Stimulated activated naive CD4-positive, alpha-beta T cell treated with Interleukin-2 at 50 U/mL for 16 hours (primary cell): Measurements from ENCODE around the gene LMTK3.
"Not testable (repeated sequence)": the region's sequence is repeated elsewhere in the genome, so short reads cannot be mapped to it uniquely, and the experiment has no call there.

ENCODE experiments used
- DNase-seq: peaks from one replicate; lab custom pipeline; 2025; lab: John Stamatoyannopoulos, UW

Gene LMTK3

DNA sequence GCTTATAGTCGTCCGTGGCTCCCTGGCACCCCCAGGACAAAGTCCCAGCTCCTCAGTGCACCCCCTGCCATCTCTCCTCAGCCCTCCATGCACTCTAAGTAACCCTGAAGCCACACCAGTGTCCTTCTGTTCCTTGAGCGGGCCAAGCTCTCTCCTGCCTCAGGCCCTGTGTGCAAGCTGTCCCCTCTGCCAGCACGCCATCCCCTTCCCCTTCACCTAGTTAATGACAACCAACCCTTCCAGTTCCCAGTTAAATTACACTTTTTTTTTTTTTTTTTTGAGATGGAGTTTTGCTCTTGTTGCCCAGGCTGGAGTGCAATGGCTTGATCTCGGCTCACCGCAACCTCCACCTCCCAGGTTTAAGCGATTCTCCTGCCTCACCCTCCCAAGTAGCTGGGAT is 23.2 kb downstream of the LMTK3 start:
- not testable (repeated sequence) for DNase-seq

DNA sequence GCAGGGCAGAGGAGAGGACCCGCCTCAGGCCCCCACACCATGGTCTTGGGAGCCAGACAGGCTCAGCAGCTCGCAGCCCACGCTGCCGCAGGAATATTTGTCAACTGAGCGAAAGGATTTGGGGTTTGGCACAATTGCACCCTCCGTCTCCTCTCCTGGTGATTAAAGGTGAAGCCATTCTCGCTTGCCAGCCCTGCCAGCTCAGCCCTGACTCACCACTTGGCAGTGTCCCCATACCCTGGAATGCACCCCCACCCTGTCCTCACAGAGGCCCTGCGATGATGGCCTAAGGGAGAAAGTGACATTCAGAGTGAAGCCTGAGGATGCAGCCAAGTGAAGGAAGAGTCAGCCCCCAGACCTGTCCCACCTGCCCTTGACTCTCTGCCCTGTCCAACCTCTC is 23.7 kb downstream of the LMTK3 start:
- no peak for DNase-seq

DNA sequence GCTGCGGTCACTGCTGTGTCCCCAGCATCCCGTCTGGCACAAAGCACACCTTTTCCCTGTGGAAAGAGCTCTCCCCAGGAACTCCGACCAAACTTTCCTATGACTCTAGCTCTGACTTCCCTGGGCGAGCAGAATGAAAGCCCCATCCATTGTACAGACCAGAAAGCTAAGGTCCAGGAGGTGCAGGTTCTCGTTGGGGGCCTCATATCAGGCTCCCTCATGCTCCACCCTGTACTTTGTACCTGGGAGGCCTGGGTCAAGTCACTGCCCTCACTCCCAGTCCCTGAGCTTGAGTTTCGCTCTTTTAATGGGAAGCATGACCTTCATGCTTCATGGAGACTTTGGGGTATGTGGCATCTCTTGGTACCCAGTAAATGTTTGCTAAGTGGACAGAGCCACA is 24.1 kb downstream of the LMTK3 start:
- no peak for DNase-seq

- DNase-seq, result not testable (repeated sequence)
Observed at GRCh38 chr19:48486706-48487105, 24.9 kb downstream of the LMTK3 start.

- no peak for DNase-seq
Observed at GRCh38 chr19:48484931-48485612, 26.6 kb downstream of the LMTK3 start.

GRCh38 chr19:48484247-48484893 is 27.3 kb downstream of the LMTK3 start:
- no peak for DNase-seq

GRCh38 chr19:48483301-48483700 is 28.3 kb downstream of the LMTK3 start:
- DNase-seq, result no peak

GRCh38 chr19:48481846-48482639 is 29.6 kb downstream of the LMTK3 start:
- DNase-seq, result no peak

GRCh38 chr19:48480558-48481500 is 30.8 kb downstream of the LMTK3 start:
- peak; percentile 35 for DNase-seq

GRCh38 chr19:48480183-48480557 is 31.5 kb downstream of the LMTK3 start:
- peak; percentile 14 for DNase-seq

- DNase-seq, result no peak
Observed at GRCh38 chr19:48479686-48480085, 31.9 kb downstream of the LMTK3 start.

DNA sequence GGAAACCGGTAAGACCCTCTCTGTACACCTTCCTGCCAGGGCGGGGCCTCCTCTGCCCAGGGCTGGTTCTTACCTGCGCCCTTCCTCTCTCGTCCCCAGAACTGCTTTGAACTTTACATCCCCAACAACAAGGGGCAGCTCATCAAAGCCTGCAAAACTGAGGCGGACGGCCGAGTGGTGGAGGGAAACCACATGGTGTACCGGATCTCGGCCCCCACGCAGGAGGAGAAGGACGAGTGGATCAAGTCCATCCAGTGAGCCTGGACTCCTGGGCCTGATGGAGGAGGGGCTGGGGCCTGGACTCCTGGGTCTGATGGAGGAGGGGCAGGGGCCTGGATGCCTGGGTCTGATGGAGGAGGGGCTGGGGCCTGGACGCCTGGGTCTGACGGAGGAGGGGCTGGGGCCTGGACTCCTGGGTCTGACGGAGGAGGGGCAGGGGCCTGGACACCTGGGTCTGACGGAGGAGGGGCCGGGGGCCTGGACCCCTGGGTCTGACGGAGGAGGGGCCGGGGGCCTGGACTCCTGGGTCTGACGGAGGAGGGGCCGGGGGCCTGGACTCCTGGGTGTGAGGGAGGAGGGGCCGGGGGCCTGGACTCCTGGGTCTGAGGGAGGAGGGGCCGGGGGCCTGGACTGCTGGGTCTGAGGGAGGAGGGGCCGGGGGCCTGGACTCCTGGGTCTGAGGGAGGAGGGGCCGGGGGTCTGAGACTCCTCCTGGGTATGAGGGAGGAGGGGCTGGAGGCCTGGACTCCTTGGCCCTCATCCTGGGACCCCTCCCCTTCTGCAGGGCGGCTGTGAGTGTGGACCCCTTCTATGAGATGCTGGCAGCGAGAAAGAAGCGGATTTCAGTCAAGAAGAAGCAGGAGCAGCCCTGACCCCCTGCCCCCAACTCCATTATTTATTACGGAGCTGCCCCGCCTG is 33.0 kb downstream of the LMTK3 start:
- DNase-seq, result no peak

GRCh38 chr19:48477698-48478338 is 33.8 kb downstream of the LMTK3 start:
- DNase-seq, result no peak

DNA sequence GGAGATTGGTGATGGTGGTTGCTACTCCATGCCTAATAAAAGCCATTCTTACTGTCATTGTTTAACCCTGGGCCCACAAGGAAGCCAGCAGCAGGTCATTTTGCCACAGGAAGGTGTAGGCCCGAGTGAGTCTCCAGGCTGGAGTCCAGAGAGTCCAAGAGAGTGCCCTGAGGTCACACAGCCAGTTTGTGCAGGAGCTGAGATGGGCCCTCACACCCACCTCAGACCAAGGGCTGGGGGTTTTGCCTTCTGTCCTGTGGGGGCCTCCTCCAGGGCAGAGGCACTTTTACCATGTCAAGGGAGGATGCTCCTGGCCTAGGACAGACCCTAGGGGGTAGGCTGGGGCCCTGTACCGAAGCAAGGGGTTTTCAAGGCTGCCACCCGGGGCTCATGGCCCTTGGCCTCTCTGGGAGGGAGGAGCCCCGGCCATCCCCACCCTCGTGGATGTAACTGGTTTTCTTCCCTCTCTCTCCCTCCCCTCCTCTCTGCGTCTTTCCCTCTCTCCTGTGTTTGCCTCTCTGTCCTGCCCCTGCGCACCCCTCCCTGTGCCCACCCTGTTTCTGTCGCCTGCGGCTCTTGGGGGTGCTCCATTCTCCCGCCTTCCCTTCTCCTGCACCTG is 34.5 kb downstream of the LMTK3 start:
- DNase-seq, result no peak

DNA sequence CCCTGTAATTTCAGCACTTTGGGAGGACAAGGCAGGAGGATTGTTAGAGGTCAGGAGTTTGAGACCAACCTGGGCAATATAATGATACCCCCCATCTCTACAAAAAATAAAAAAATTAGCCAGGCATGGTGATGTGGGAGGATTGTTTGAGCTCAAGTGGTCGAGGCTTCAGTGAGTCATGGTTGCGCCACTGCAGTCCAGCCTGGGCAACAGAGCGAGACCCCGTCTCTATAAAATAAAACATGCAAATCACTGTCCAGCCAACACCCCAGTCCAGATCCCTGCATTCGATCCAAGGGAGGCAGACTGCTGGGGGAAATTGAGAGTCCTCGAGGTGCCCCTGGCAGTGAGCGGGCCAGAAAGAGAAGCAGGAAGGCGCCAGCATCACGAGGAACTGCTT is 35.5 kb downstream of the LMTK3 start:
- no peak for DNase-seq

DNA sequence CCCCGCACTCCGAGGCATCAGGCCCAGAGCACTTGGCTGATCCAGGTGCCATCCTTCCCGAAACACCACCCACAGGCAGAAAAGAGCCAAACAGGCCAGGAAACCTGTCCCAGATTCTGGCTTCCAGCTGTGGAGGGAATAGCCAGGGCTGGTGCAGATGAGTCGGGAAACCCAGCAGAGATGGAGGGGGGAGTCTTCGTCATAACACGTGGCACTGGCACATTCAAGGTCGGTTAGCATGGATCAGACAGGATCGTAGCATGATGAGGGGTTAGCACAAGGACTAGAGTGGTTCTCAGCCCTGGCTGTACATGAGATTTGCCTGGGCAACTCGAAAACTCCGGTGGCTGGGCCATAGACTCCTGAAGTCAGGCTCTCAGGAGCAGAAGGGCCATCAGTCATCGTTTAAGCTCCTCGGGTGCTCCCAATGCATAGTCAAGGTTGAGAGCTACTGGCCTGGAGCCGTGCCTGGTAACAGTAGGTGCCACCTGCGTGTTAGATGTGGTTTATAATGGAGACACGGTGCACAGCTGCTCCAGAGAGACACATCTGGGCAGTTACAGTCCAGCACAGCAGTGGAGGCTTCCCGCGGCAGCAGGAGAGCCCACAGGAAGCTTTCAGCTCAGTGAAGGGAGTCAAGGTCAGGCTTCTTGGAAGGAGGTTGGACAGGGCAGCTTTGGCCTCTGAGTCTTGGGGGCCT is 36.1 kb downstream of the LMTK3 start:
- DNase-seq, result no peak

- DNase-seq, result no peak
Observed at GRCh38 chr19:48474084-48474592, 37.5 kb downstream of the LMTK3 start.

DNA sequence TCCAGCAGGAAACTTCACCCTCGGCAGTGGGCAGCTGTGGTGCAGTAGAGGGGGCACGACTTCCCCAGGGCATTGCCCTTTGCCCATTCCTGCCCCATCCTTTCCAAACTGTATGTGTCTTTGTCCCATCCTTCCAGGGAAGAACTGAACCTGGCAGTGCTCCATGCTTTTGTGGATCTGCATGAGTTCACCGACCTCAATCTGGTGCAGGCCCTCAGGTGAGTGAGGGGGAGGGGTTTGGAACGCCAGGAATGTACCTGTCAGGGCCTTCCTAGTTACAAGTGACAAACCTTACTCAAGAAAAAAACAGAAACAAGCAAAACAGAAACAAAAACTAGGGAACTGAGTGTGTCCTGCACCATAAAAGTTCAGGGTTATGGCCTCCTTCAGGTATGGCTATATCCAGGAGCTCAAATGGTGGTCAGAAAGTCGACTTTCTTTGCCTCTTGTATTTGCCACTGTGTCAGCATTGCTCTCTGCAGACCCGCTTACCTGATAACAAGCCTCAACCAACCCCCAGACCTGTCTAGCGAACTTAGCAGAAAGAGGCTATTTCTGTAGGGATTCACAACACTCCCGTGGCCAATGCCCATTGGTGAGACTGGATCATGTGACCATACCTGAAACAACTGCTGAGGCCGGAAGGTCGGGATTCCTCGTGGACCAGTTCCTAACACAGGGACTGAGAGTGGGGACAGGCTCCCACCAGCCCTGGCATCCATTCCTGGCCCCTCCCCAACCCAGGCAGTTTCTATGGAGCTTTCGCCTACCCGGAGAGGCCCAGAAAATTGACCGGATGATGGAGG is 38.3 kb downstream of the LMTK3 start:
- no peak for DNase-seq
